NCI-H2227 (cell line): ENCODE measurements around the gene SPATA7.
"Not testable (repeated sequence)": the region's sequence is repeated elsewhere in the genome, so short reads cannot be mapped to it uniquely, and the experiment has no call there.

Experiments
- DNase-seq: peaks from one replicate; lab custom pipeline; 2025; ENCODE audit not compliant: unreplicated experiment; lab: John Stamatoyannopoulos, UW

SPATA7 gene, protein sequence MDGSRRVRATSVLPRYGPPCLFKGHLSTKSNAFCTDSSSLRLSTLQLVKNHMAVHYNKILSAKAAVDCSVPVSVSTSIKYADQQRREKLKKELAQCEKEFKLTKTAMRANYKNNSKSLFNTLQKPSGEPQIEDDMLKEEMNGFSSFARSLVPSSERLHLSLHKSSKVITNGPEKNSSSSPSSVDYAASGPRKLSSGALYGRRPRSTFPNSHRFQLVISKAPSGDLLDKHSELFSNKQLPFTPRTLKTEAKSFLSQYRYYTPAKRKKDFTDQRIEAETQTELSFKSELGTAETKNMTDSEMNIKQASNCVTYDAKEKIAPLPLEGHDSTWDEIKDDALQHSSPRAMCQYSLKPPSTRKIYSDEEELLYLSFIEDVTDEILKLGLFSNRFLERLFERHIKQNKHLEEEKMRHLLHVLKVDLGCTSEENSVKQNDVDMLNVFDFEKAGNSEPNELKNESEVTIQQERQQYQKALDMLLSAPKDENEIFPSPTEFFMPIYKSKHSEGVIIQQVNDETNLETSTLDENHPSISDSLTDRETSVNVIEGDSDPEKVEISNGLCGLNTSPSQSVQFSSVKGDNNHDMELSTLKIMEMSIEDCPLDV

DNA sequence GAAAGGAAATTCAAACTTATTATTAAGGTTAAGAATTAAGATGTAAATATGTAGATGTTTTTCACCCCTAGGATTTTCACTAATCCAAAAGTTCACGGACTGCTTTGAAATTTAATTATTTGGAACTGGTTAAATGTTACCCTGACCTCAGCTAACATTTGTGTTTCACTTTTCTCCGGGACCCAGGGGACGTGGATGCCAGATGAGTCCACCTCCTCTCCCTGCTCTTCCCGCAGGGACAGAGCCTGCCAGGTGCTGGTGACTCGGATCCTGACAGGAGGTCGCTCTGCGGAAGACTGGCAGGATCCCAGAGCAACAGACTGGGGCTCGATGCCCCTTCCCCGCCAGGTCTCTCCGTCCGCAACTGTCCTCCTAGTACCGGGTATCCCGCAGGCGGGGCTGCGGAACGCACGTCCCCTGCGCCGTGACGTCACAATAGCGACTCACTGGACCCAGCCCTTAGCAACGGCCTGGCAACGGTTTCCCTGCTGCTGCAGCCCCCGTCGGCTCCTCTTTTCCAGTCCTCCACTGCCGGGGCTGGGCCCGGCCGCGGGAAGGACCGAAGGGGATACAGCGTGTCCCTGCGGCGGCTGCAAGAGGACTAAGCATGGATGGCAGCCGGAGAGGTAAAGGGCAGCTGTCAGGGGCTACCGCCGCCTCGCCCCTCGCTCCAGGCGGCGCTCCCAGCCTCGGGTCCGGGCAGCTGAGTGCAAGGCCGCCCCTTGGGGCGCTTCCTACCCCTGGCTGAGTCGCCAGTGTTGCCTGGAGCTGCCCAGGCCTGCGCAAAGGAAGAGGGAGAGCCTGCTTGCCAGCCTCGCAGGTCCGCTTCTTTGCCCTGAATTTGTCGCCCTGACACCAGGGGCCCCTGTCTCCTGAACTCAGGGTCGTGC lies at the start of gene SPATA7:
SPATA7 (plus strand) TSS at position 446 of the 890 bp plus-strand sequence; CDS start at position 608, 162 bp downstream.
- peak; percentile 95 for DNase-seq

DNA sequence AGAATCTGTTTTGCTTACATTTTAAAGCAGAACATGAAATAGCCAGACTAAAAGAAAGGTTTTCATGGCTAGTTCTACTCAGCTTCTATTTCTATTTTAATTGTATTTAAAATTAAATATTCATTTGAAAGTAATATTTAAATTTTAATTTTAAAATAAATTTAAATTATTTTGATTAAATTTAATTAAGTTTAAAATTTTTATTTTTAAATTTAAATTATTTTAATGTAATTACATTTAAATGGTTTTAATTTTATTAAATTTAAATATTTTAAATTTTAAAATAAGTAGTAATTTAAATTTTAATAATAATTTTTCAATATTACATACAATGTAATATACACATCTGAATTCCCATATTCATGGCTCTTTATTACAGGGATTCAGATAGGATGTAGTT lies 45.1 kb upstream of the SPATA7 start:
- no peak for DNase-seq

DNA sequence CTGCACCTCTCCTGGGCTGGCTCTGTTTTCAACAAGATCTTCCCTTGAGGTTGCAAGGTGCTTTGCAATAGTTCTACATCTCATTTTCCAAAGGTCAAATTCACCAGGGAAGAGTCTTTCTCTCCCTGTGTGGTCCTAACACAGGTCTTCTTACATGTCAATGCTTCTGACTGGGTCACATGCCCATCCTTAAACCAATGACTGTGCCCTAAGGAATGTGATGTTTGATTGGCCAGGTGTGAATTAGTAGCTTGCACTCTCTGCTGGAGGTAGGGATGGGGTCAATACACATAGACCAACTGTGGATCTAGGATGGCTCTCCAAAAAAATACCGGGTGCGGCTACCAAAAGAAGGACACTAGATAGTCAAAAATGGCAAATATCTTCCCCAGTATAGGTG lies 42.5 kb upstream of the SPATA7 start:
- no peak for DNase-seq

DNA sequence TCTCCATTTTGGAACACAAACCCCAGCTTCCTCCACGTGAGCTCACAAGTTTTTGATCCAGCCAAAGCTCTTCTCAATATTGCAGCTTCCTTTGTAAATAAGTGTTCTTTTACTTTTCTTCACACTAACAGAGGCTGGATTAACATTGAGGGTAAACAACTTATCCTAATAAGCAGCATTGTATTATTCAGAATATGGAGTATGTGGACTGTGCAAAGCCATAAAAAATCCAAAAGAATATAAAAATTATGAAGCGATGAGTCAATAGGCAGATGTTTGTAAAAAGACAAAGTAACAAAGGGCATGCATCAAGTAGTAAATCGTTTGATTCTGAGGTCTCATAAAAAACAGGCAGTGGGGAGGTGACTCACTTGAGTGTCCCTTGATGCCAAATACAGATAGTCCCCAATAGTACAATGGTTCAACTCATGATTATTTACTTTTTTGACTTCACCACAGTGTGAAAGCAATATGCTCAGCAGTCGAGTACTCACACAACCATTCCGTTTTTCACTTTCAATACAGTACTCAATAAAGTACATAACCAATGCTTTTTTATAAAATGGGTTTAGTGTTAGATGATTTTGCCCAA lies 39.3 kb upstream of the SPATA7 start:
- DNase-seq, result no peak

DNA sequence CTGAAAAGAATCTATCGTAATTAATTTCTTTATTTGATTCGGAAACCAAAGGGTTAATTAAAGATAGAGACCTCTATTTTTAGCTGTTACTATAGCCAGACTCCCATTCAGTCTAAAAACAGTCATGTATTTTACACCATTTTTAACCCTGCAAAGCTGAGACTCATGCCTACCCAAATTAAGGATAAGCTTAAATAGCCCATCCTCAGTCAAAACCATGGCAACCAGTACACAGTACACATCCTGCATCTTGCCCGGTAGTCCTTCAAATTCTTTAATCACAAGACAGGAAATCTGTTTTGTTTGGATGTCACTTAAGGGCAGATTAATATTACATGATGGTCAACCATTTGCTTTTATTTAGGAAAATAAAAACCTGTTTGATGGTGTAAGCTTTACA lies 36.9 kb upstream of the SPATA7 start:
- DNase-seq, result no peak

DNA sequence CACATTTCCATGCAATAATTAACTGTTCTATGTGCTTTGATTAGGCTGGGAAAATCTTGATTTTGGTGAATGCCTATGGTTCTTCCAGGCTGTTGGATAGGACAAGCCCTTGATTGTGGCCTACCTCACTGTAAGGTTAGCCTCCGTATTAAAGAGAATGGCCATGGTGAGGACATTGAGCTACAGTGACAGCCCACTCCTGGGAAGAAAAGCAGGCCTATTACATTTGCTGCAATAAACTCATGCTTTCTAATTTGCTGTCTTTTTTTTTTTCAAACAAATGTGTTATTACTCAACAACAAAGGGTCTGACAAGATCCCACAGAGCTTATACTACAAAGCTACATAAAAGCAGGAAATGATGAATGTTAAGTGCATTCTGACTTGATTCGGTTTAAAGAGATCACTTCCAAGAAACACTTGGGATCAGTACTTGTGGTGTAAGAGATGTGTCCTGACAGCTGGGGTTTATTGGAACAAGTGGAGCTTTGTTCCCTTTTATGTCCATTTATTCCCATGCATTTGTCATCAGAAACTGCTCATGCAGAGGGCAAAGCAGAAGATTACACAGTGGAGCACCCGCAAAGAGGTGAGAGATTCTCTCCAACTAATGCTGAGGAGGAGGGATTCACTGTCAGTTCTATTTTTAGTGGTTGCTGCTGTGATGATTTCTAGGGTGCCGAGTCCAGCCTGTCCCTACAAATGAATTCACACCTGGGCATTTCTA lies 33.3 kb upstream of the SPATA7 start:
- DNase-seq, result no peak

DNA sequence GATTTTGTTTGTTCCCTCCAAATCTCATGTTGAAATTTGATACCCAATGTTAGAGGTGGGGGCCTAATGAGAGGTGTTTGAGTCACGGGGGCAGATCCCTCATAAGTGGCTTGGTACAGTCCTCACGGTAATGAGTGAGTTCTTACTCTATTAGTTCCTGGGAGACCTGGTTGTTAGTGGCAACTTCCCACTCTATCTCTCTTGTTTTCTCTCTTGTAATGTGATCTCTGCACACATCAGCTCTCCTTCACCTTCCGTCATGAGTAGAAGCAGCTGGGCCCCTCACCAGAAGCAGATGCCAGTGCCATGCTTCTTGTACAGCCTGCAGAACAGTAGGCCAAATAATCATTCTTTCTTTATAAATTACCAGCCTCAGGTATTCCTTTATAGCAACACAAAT lies 32.8 kb upstream of the SPATA7 start:
- DNase-seq, result no peak

DNA sequence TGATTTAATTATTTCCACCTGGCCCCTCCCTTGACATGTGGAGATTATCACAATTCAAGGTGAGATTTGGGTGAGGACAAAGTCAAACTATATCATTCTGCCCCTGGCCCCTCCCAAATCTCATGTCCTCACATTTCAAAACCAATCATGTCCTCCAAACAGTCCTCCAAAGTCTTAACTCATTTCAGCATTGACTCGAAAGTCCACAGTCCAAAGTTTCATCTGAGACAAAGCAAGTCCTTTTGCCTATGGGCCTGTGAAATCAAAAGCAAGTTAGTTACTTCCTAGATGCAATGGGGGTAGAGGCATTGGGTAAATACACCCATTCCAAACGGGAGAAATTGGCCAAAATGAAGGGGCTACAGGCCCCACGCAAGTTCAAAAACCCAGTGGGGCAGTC lies 31.1 kb upstream of the SPATA7 start:
- DNase-seq, result no peak

DNA sequence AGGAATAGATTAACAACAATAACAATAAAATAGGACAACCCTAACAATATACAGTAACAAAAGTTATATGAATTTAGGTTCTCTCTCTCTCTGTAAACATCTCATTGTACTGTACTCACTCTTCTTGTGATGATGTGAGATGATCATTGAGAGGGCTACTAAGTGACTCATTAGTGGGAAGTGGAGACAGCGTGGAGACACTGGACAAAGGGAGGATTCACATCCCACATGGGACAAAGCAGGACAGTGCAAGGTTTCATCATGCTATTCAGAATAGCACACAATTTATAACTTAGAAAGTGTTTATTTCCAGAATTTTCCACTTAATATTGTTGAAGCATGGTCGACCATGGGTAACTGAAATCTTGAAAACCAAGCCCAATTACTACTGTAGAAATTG lies 26.0 kb upstream of the SPATA7 start:
- DNase-seq, result no peak

DNA sequence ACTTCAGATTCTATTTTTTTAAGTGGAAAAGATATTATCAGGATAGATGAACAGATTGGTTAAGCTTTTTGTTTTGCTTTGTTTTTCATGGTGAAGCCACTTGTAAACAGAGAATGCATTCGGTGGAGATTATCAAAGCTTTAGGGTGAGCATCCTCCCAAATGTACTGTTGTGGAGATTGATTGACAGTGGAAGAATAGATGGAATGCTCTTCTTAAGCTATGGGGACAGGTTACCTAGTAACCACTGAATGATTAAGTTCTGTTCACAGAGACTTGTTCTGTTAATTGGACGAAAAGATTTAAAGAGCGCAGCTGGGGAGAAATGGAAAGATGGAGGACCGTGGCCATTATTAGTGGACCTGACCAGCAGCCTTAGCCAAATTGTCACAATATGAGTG lies 21.8 kb upstream of the SPATA7 start:
- no peak for DNase-seq

DNA sequence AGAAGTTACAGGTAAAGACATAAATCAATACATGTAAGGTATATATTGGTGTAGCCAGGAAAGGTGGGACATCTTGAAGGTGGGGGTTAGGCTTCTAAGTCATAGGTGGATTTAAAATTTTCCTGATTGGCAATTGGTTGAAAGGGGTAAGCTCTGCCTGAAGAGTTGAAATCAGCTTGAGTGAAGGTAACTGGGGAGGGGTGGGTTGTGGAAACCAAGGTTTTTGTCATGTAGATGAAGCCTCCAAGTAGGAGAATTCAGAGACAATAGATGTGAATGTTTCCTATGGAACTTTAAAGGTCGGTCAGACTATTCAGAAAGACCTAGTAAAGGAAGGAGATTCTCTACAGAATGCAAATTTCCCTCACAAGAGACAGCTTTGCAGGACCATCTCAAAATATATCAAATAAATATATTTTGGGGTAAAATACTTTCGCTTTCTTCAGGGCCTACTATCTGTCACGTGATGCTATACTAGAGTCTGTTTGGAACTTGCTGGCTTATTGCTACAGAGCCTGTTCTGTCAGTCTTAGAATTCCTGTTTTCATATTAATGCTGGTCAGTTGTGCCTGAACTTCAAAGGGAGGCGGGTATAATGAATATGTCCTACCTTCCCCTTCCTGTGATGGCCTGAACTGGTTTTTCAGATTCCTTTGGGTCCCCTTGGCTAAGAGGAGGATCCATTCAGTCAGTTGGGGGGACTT lies 20.6 kb upstream of the SPATA7 start:
- DNase-seq, result no peak

DNA sequence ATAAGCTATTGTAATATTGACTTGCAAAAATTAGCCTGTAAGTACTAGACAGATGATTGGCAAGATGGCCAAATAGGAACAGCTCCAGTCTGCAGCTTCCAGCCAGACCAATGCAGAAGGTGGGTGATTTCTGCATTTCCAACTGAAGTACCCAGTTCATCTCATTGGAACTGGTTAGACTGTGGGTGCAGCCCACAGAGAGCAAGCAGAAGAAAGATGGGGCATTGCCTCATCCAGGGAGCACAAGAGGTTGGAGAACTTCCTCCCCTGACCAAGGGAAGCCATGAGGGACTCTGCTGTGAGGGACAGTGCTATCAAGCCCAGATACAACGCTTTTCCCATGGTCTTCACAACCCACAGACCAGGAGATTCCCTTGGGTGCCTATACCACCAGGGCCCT lies 16.0 kb upstream of the SPATA7 start:
- no peak for DNase-seq

DNA sequence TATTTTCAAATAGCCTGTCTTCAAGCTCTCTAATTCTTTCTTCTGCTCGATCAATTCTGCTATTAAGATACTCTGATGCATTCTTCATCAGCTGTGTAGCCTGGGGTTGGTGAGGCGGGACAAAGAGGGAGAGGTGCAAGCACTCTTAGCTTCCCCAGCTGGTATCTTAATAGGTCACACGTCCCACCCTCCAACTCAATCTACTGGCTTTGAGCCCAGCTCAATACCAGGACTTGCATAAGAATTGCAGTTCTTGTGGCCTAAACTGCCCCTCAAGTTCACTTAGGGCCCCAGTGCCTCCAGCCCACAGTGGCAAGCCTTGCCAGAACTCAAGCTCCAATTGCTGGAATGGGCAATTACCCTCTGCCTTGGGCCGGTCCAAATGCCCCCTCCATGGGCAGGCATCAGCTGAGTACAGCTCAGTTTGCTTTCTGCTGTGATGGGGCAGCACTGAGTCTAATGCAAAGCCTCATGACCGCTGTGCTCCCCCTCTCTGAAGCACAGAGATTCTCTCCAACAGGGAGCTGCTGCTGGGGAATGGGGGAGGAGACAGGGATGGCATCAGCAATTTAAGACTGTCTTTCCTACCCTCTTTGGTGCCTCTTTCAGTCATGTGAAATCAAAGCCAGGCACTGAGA lies 5.6 kb upstream of the SPATA7 start:
- DNase-seq, result no peak

DNA sequence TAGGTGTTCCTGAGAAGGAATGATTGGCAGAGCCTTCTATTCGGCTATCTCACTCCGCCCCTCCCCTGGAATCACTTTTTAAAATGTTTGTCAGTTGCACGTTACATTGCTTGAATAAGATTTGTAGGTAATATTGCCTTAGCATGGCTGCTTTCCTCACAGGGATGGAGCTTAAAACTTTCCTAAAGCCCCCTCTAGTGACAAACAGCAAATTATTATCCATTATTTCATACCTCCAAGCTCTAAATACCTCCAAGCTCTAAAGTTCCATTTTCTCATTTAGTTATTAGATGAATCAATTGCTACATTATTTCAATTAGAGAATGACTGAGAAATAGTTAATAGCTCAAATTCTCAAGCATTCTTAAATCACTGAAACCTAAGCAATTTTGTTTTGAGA lies 5.1 kb upstream of the SPATA7 start:
- no peak for DNase-seq

DNA sequence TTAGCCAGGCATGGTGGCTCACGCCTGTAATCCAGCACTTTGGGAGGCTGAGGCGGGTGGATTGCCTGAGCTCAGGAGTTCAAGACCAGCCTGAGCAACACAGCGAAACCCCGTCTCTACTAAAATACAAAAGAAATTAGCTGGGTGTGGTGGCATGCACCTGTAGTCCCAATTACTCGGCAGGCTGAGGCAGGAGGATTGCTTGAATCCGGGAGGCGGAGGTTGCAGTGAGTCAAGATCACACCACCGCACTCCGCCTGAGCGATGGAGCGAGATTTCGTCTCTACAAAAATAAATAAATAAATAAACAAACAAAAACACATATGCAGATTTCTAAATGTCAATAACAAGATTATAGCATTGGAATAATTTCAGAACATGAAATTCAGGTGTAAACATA lies 3.8 kb upstream of the SPATA7 start:
- DNase-seq, result not testable (repeated sequence)

DNA sequence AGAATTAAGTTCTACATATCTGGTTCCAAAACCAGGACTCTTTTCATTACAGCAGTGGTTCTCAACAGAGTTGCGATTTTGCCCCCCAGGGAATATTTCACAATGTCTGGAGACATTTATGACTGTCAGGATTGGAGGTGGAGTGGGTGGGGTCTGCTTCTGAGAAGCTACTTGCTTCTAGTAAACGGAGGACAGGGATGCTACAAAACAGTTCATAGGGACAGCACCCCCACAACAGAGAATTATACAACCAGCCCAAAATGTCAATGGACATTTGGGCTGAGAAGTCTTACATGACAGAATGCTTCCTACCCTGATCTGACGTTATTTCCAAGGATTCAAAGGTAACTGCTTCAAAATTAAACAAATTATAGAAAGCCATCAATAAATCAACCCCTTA lies 739 bp upstream of the SPATA7 start:
- no peak for DNase-seq

DNA sequence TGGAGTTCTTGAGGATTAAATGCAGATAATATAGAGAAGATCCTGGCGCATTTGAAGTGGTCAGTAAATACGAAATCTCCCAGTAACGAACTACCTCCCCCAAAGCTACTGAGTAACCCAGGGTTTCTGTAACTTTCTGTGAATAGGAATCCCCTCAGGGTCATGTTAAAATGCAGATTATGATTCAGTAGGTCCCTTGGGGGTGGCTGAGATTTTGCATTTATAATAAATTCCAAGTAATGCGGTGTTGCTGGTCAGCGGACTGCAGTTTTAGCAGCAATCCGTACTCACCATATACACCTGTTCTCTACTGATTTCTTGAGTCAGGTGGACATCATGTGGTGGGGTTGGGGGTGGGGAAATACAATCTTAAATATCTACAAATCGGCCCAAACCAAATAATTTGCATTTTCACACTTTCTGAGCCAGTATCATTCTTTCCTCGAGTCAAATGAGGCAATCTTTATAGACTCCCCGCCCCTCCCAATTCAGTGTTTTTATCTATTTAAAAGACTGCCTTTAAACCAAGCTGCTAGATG lies 868 bp downstream of the SPATA7 start:
- DNase-seq, result no peak

DNA sequence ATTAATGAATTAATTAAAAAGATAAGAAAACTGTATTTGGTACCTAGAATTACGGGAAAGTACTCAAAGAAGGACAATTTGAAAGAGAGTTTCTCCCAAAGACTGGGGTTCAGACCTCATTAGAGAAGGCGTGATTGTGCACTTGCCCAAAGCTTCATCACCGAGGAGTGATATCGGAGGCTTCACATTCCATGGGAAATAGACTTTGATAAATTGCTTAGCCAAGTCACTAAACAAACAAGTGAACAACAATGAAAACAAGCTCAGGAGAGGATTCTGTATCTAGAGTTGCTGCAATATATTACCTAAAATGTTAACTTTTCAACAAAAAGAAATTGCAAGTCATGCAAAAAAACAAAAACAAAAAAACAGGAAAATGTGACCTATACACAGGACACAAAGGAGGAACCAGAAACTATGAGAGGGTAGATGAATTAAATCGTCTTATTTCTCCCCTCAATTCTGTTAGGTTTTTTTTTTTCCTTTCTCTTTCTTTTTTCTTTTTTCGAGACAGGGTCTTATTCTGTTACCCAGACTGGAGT lies 3.4 kb downstream of the SPATA7 start:
- DNase-seq, result no peak

DNA sequence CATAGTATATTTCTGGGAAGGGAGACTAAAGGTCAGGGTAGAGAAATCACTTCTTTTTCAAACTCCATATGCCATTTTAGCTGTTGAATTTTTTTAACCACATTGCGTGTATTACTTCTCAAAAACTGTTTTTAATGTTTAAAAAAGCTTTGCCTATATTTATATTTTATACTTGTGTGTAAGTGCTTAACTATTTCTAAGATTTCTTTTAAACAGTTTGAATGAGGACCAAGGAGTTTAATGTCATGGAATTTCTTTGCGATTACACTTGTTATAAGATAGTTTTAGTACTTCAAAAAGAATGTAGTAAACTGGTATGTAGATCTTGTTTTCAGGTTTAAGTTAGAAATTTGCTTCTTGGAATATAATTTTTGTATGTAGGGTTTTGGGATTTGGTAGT lies 7.2 kb downstream of the SPATA7 start:
- no peak for DNase-seq
